Superior temporal gyrus (tissue), 1 donor: ENCODE data around the gene CDCA4.
"Not testable (repeated sequence)": the region's sequence is repeated elsewhere in the genome, so short reads cannot be mapped to it uniquely, and the experiment has no call there.

Source experiments
- DNase-seq: peaks from one replicate; pipeline ENCODE4 v3.0.0-alpha.2; 2016; ENCODE audit errors: extremely low spot score

Gene CDCA4

GRCh38 chr14:105020815-105021655 is at the start of gene CDCA4:
Gene CDCA4 (minus strand): TSS chr14:105021083. CDS start chr14:105011929, 9,154 bp downstream.
- peak; percentile 96 for DNase-seq

- DNase-seq = no peak
Observed at GRCh38 chr14:105069871-105070759, 49.2 kb upstream of the CDCA4 start.

GRCh38 chr14:105069522-105069870 is 48.6 kb upstream of the CDCA4 start:
- no peak for DNase-seq

GRCh38 chr14:105068818-105069217 is 47.9 kb upstream of the CDCA4 start:
- no peak for DNase-seq

GRCh38 chr14:105067969-105068301 is 47.1 kb upstream of the CDCA4 start:
- no peak for DNase-seq

- DNase-seq = no peak
Observed at GRCh38 chr14:105067140-105067968, 46.5 kb upstream of the CDCA4 start.

- no peak for DNase-seq
Observed at GRCh38 chr14:105066240-105067071, 45.6 kb upstream of the CDCA4 start.

GRCh38 chr14:105065280-105066228 is 44.7 kb upstream of the CDCA4 start, which contains the start of gene GPR132:
Gene GPR132 (minus strand): TSS chr14:105065430. CDS start chr14:105055420, 10,010 bp downstream.
- DNase-seq = no peak

GRCh38 chr14:105064721-105065143 is 43.8 kb upstream of the CDCA4 start:
- DNase-seq = no peak

- DNase-seq = no peak
Observed at GRCh38 chr14:105064001-105064400, 43.1 kb upstream of the CDCA4 start.

GRCh38 chr14:105063506-105063905 is 42.6 kb upstream of the CDCA4 start:
- DNase-seq = not testable (repeated sequence)

- no peak for DNase-seq
Observed at GRCh38 chr14:105063056-105063455, 42.2 kb upstream of the CDCA4 start.

GRCh38 chr14:105062048-105062433 is 41.2 kb upstream of the CDCA4 start:
- DNase-seq = no peak

- no peak for DNase-seq
Observed at GRCh38 chr14:105061428-105062047, 40.7 kb upstream of the CDCA4 start.

GRCh38 chr14:105060751-105061427 is 40.0 kb upstream of the CDCA4 start:
- no peak for DNase-seq

- no peak for DNase-seq
Observed at GRCh38 chr14:105059925-105060565, 39.2 kb upstream of the CDCA4 start.

GRCh38 chr14:105059035-105059924 is 38.4 kb upstream of the CDCA4 start:
- DNase-seq = no peak
